HEK293 (cell line): ENCODE measurements around the gene VWA5A.
A peak's percentile ranks its signal among the peaks of the same experiment; 100 is the strongest.
"Not testable (repeated sequence)": the region's sequence is repeated elsewhere in the genome, so short reads cannot be mapped to it uniquely, and the experiment has no call there.

Experiments
- CTCF ChIA-PET: fragments of 350-600 bp; formaldehyde crosslinking; extraction: SDS; loops from one replicate; lab custom pipeline; 2021; ENCODE audit warnings: antibody characterized with exemption; lab: Yijun Ruan, JAX
- POLR2A ChIA-PET: fragments of 300-600 bp; formaldehyde crosslinking; extraction: SDS; loops from one replicate; lab custom pipeline; 2020; ENCODE audit warnings: antibody characterized with exemption, inconsistent platforms; lab: Yijun Ruan, JAX
- H3K27ac ChIP-seq: fragments of 200-500 bp; sonication (Bioruptor generic); 2 replicates; pipeline ENCODE4 v1.5.1; 2014; ENCODE audit warnings: low read depth, low read length, control low read depth, inconsistent platforms; ENCODE audit errors: extremely low read depth
- H3K36me3 ChIP-seq, 2 experiments: fragments of 200-500 bp in 1 of 2; sonication (Bioruptor generic) in 1 of 2; 1 replicate in 1 of 2; 2 replicates in 1 of 2; pipeline ENCODE4 v1.5.1; 2014 to 2017; ENCODE audit warnings: inconsistent platforms in 2 of 2, low read length in 2 of 2; ENCODE audit not compliant: control insufficient read depth in 2 of 2, insufficient read depth in 1 of 2
- H3K4me1 ChIP-seq: fragments of 200-500 bp; sonication (Bioruptor generic); 2 replicates; pipeline ENCODE4 v1.5.1; 2014; ENCODE audit warnings: mild to moderate bottlenecking, low read length, inconsistent platforms; ENCODE audit not compliant: control insufficient read depth, insufficient read depth
- H3K4me3 ChIP-seq: 2 replicates; pipeline ENCODE4 v1.5.1; 2011; ENCODE audit warnings: low read depth, mild to moderate bottlenecking, control low read depth, low read length, moderate library complexity
- H3K9me3 ChIP-seq: fragments of 200-500 bp; sonication (Bioruptor generic); 2 replicates; pipeline ENCODE4 v1.5.1; 2014; ENCODE audit warnings: low read depth, low read length, inconsistent platforms; ENCODE audit not compliant: control insufficient read depth, insufficient read depth
- GLI2 ChIP-seq: fragments of 450-650 bp; formaldehyde crosslinking; IDR thresholded peaks from 2 replicates; pipeline ENCODE4; 2017; ENCODE audit warnings: missing biosample characterization, missing genetic modification characterization, low read depth, borderline replicate concordance
- KLF9 ChIP-seq: fragments of 450-650 bp; formaldehyde crosslinking; IDR thresholded peaks from 2 replicates; pipeline ENCODE4 v1.5.1; 2016; ENCODE audit warnings: missing biosample characterization, missing genetic modification characterization, low read depth
- OSR2 ChIP-seq: fragments of 450-650 bp; formaldehyde crosslinking; IDR thresholded peaks from 2 replicates; pipeline ENCODE4 v1.5.1; 2016; ENCODE audit warnings: missing biosample characterization, missing genetic modification characterization
- ZNF114 ChIP-seq: fragments of 450-650 bp; formaldehyde crosslinking; IDR thresholded peaks from 2 replicates; pipeline ENCODE4 v1.5.0; 2017; ENCODE audit warnings: missing biosample characterization, missing genetic modification characterization
- ZNF146 ChIP-seq: fragments of 450-650 bp; formaldehyde crosslinking; IDR thresholded peaks from 2 replicates; pipeline ENCODE4 v1.5.1; 2016; ENCODE audit warnings: missing biosample characterization, missing genetic modification characterization
- ZNF274 ChIP-seq, 2 experiments: fragments of 200-500 bp in 1 of 2; fragments of 450-650 bp in 1 of 2; sonication (Bioruptor generic) in 1 of 2; formaldehyde crosslinking in 1 of 2; IDR thresholded peaks; 2 replicates each; pipeline versions ENCODE4 v1.5.1 to v1.6.1; 2014 to 2016; ENCODE audit warnings: borderline replicate concordance in 1 of 2, inconsistent platforms in 1 of 2, low read length in 1 of 2, missing biosample characterization in 1 of 2, missing genetic modification characterization in 1 of 2
- ZNF324 ChIP-seq: fragments of 450-650 bp; formaldehyde crosslinking; IDR thresholded peaks from 2 replicates; pipeline ENCODE4 v1.5.1; 2016; ENCODE audit warnings: missing biosample characterization, missing genetic modification characterization
- ZNF416 ChIP-seq: fragments of 450-650 bp; formaldehyde crosslinking; IDR thresholded peaks from 2 replicates; pipeline ENCODE4 v1.5.1; 2016; ENCODE audit warnings: missing biosample characterization, missing genetic modification characterization
- ZNF521 ChIP-seq: fragments of 450-650 bp; formaldehyde crosslinking; IDR thresholded peaks from 2 replicates; pipeline ENCODE4 v1.5.1; 2017; ENCODE audit warnings: missing biosample characterization, mild to moderate bottlenecking, missing genetic modification characterization
- ZNF544 ChIP-seq: fragments of 450-650 bp; formaldehyde crosslinking; IDR thresholded peaks from 2 replicates; pipeline ENCODE4 v1.5.0; 2017; ENCODE audit warnings: missing biosample characterization, missing genetic modification characterization
- ZNF624 ChIP-seq: fragments of 450-650 bp; formaldehyde crosslinking; IDR thresholded peaks from 2 replicates; pipeline ENCODE4 v1.5.1; 2017; ENCODE audit warnings: missing biosample characterization, missing genetic modification characterization
- ZNF747 ChIP-seq: fragments of 450-650 bp; formaldehyde crosslinking; IDR thresholded peaks from 2 replicates; pipeline ENCODE4 v1.5.1; 2016; ENCODE audit warnings: missing biosample characterization, missing genetic modification characterization
- ZNF785 ChIP-seq: fragments of 450-650 bp; formaldehyde crosslinking; IDR thresholded peaks from 2 replicates; pipeline ENCODE4 v1.5.1; 2016; ENCODE audit warnings: missing biosample characterization, missing genetic modification characterization
- ZNF830 ChIP-seq: fragments of 450-650 bp; IDR thresholded peaks from 2 replicates; pipeline ENCODE4 v1.5.0; 2018; ENCODE audit warnings: missing biosample characterization, missing genetic modification characterization, low read depth, mild to moderate bottlenecking, moderate library complexity
- TF ChIP-seq, protein P1 (sequence below): fragments of 450-650 bp; formaldehyde crosslinking; optimal IDR thresholded peaks from 2 replicates; pipeline ENCODE3; 2016; ENCODE audit warnings: missing biosample characterization, mild to moderate bottlenecking, missing genetic modification characterization
- TF ChIP-seq, protein P2 (sequence below): fragments of 450-650 bp; formaldehyde crosslinking; IDR thresholded peaks from 2 replicates; pipeline ENCODE4 v1.5.1; 2017; ENCODE audit warnings: missing biosample characterization, missing genetic modification characterization
- TF ChIP-seq, protein P3 (sequence below): fragments of 450-650 bp; formaldehyde crosslinking; IDR thresholded peaks from 2 replicates; pipeline ENCODE4 v1.5.1; 2016; ENCODE audit warnings: missing biosample characterization, missing genetic modification characterization
- TF ChIP-seq, protein P4 (sequence below): IDR thresholded peaks from 2 replicates; pipeline ENCODE4 v1.6.1; 2011; ENCODE audit warnings: mild to moderate bottlenecking, low read depth, low read length, borderline replicate concordance
- TF ChIP-seq, protein P5 (sequence below): fragments of 450-650 bp; formaldehyde crosslinking; IDR thresholded peaks from 2 replicates; pipeline ENCODE4 v1.5.1; 2016; ENCODE audit warnings: missing biosample characterization, missing genetic modification characterization, borderline replicate concordance
- TF ChIP-seq, protein P6 (sequence below): fragments of 450-650 bp; formaldehyde crosslinking; IDR thresholded peaks from 2 replicates; pipeline ENCODE4 v1.5.1; 2016; ENCODE audit warnings: missing biosample characterization, missing genetic modification characterization

VWA5A gene

DNA sequence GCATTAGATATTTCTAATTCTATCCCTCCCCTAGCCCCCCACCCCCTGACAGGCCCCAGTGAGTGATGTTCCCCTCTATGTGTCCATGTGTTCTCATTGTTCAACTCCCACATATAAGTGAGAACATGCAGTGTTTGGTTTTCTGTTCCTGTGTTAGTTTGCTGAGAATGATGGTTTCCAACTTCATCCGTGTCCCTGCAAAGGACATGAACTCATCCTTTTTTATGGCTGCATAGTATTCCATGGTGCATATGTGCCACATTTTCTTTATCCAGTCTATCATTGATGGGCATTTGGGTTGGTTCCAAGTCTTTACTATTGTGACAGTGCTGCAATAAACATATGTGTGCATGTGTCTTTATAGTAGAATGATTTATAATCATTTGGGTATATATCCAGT is 11.9 kb downstream of the VWA5A start:
- H3K4me1 ChIP-seq, CTCF ChIA-PET, H3K27ac ChIP-seq, H3K9me3 ChIP-seq, POLR2A ChIA-PET, H3K4me3 ChIP-seq: not testable (repeated sequence)
- peak; percentile 45; the same call in 1 of the 2 replicates for TF ChIP-seq ZNF146
- peaks cover 0 to 19% of the 10 kb centered on the region in 2 experiments; a peak in 1 of 3 replicates for H3K36me3 ChIP-seq

DNA sequence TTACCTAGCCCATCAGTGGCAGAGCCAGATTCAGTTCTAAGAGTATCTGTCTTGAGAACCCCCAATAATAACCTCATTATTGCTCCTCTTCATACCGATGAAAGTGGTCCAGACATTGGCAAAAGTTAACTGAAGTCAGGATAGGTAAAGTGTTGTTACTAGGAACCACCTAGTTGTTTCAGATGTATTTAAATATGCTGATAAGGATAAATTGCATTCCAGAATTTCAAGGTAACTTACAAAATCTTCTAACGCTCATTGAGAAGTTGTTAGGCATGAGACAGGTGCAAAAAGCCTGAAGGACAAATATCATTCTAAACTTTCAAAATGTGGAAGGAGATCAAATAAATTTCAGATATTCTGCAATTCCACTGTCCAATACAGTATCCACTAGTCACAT is 27.8 kb downstream of the VWA5A start:
- no peaks in the 10 kb centered on the region for H3K4me1 ChIP-seq
- H3K9me3 ChIP-seq, result no peaks in the 10 kb centered on the region
- no peak overlapping the region for H3K27ac ChIP-seq
- H3K36me3 ChIP-seq, result no peaks in the 10 kb centered on the region
- CTCF ChIA-PET, result no interaction called here
- POLR2A ChIA-PET, result no interaction called here
- TF ChIP-seq ZNF544 (tag by site-specific recombination), result no peak
- TF ChIP-seq, protein P1, sequence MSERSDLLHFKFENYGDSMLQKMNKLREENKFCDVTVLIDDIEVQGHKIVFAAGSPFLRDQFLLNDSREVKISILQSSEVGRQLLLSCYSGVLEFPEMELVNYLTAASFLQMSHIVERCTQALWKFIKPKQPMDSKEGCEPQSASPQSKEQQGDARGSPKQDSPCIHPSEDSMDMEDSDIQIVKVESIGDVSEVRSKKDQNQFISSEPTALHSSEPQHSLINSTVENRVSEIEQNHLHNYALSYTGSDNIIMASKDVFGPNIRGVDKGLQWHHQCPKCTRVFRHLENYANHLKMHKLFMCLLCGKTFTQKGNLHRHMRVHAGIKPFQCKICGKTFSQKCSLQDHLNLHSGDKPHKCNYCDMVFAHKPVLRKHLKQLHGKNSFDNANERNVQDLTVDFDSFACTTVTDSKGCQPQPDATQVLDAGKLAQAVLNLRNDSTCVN (tag by site-specific recombination), result no peak
- TF ChIP-seq ZNF324, result no peak
- no peak for TF ChIP-seq ZNF521 (tag by site-specific recombination)
- no peak for TF ChIP-seq KLF9
- TF ChIP-seq, protein P2, sequence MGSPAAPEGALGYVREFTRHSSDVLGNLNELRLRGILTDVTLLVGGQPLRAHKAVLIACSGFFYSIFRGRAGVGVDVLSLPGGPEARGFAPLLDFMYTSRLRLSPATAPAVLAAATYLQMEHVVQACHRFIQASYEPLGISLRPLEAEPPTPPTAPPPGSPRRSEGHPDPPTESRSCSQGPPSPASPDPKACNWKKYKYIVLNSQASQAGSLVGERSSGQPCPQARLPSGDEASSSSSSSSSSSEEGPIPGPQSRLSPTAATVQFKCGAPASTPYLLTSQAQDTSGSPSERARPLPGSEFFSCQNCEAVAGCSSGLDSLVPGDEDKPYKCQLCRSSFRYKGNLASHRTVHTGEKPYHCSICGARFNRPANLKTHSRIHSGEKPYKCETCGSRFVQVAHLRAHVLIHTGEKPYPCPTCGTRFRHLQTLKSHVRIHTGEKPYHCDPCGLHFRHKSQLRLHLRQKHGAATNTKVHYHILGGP (tag by site-specific recombination), result no peak
- TF ChIP-seq, protein P3, sequence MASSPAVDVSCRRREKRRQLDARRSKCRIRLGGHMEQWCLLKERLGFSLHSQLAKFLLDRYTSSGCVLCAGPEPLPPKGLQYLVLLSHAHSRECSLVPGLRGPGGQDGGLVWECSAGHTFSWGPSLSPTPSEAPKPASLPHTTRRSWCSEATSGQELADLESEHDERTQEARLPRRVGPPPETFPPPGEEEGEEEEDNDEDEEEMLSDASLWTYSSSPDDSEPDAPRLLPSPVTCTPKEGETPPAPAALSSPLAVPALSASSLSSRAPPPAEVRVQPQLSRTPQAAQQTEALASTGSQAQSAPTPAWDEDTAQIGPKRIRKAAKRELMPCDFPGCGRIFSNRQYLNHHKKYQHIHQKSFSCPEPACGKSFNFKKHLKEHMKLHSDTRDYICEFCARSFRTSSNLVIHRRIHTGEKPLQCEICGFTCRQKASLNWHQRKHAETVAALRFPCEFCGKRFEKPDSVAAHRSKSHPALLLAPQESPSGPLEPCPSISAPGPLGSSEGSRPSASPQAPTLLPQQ (tag by site-specific recombination), result no peak
- no peak for TF ChIP-seq ZNF747 (tag by site-specific recombination)
- no peak for TF ChIP-seq GLI2 (tag by site-specific recombination)
- TF ChIP-seq ZNF624 (tag by site-specific recombination), result no peak
- no peak for TF ChIP-seq ZNF416 (tag by site-specific recombination)
- TF ChIP-seq, protein P4, sequence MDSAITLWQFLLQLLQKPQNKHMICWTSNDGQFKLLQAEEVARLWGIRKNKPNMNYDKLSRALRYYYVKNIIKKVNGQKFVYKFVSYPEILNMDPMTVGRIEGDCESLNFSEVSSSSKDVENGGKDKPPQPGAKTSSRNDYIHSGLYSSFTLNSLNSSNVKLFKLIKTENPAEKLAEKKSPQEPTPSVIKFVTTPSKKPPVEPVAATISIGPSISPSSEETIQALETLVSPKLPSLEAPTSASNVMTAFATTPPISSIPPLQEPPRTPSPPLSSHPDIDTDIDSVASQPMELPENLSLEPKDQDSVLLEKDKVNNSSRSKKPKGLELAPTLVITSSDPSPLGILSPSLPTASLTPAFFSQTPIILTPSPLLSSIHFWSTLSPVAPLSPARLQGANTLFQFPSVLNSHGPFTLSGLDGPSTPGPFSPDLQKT, result no peak
- TF ChIP-seq ZNF830, result no peak
- no peak for TF ChIP-seq ZNF114 (tag by site-specific recombination)
- TF ChIP-seq OSR2, result no peak
- TF ChIP-seq ZNF274 (IDR thresholded peaks at IDR 0.05; ENCODE audit: low read length), result no peak
- no peak for TF ChIP-seq ZNF274 (tag by site-specific recombination; IDR thresholded peaks at IDR 0.05; ENCODE audit: borderline replicate concordance)
- TF ChIP-seq, protein P5, sequence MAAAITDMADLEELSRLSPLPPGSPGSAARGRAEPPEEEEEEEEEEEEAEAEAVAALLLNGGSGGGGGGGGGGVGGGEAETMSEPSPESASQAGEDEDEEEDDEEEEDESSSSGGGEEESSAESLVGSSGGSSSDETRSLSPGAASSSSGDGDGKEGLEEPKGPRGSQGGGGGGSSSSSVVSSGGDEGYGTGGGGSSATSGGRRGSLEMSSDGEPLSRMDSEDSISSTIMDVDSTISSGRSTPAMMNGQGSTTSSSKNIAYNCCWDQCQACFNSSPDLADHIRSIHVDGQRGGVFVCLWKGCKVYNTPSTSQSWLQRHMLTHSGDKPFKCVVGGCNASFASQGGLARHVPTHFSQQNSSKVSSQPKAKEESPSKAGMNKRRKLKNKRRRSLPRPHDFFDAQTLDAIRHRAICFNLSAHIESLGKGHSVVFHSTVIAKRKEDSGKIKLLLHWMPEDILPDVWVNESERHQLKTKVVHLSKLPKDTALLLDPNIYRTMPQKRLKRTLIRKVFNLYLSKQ (tag by site-specific recombination), result no peak
- no peak for TF ChIP-seq ZNF785 (tag by site-specific recombination)
- TF ChIP-seq, protein P6, sequence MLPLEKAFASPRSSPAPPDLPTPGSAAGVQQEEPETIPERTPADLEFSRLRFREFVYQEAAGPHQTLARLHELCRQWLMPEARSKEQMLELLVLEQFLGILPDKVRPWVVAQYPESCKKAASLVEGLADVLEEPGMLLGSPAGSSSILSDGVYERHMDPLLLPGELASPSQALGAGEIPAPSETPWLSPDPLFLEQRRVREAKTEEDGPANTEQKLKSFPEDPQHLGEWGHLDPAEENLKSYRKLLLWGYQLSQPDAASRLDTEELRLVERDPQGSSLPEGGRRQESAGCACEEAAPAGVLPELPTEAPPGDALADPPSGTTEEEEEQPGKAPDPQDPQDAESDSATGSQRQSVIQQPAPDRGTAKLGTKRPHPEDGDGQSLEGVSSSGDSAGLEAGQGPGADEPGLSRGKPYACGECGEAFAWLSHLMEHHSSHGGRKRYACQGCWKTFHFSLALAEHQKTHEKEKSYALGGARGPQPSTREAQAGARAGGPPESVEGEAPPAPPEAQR (tag by site-specific recombination), result no peak
- H3K4me3 ChIP-seq, result no peak overlapping the region
